ENCODE data around the gene MLH3. TPM values are rescaled to one million over a fixed set of nuclear protein-coding genes. Genes with fewer than 3 reads are reported as not detected.
A peak's percentile ranks its signal among the peaks of the same experiment; 100 is the strongest.

MLH3 gene
- total and polyA plus RNA-seq, 2 experiments from 2014 or later, result 21.7 to 24.4 TPM

- peak in 1 of 2 donors; percentile 50 for DNase-seq (ENCODE audit: low read depth in 1 of 2, low spot score in 1 of 2)
- Histone ChIP-seq H3K36me3 (peaks cover 60% of the 10 kb centered on the region), H3K4me1 (ENCODE audit: low read depth) (peaks cover 9% of the 10 kb centered on the region), H3K27me3 (no peaks in the 10 kb centered on the region), H3K4me3 (no peak overlapping the region), H3K27ac (peak overlapping the region; percentile 74), H3K9me3 (ENCODE audit: low read depth) (no peaks in the 10 kb centered on the region)
- TF ChIP-seq, protein P1, sequence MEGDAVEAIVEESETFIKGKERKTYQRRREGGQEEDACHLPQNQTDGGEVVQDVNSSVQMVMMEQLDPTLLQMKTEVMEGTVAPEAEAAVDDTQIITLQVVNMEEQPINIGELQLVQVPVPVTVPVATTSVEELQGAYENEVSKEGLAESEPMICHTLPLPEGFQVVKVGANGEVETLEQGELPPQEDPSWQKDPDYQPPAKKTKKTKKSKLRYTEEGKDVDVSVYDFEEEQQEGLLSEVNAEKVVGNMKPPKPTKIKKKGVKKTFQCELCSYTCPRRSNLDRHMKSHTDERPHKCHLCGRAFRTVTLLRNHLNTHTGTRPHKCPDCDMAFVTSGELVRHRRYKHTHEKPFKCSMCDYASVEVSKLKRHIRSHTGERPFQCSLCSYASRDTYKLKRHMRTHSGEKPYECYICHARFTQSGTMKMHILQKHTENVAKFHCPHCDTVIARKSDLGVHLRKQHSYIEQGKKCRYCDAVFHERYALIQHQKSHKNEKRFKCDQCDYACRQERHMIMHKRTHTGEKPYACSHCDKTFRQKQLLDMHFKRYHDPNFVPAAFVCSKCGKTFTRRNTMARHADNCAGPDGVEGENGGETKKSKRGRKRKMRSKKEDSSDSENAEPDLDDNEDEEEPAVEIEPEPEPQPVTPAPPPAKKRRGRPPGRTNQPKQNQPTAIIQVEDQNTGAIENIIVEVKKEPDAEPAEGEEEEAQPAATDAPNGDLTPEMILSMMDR (IDR thresholded peaks at IDR 0.05; ENCODE audit: low read depth, low read length), result no peak
These were observed 40.7 kb downstream of the MLH3 start for GRCh38 chr14:75010472-75011093.

DNA sequence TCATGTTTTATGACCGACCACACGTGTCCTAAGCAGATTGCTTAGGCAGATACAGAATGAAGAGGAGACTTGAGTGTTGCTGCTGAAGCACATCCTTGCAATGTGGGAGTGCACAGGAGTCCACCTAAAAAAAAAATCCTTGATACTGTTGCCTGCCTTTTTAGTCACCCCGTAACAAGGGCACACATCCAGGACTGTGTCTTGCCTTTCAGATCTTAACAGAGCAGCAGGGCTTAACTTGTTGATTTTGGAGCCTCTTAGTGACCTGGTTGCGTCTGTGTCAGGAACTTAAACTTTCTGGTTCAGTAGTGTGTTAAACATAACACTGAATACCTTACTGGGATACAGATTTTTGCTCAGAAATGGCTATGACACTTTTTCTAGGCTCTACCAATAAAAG lies 42.1 kb downstream of the MLH3 start:
- no peak for DNase-seq (ENCODE audit: low read depth in 1 of 2, low spot score in 1 of 2)
- H3K36me3 ChIP-seq, result peaks cover 52% of the 10 kb centered on the region
- no peaks in the 10 kb centered on the region for H3K27me3 ChIP-seq
- no peaks in the 10 kb centered on the region for H3K9me3 ChIP-seq (ENCODE audit: low read depth)
- TF ChIP-seq, protein P1 (IDR thresholded peaks at IDR 0.05; ENCODE audit: low read depth, low read length), result no peak
- H3K4me3 ChIP-seq, result no peak overlapping the region
- H3K4me1 ChIP-seq (ENCODE audit: low read depth), result peaks cover 11% of the 10 kb centered on the region
- H3K27ac ChIP-seq, result no peak overlapping the region

DNA sequence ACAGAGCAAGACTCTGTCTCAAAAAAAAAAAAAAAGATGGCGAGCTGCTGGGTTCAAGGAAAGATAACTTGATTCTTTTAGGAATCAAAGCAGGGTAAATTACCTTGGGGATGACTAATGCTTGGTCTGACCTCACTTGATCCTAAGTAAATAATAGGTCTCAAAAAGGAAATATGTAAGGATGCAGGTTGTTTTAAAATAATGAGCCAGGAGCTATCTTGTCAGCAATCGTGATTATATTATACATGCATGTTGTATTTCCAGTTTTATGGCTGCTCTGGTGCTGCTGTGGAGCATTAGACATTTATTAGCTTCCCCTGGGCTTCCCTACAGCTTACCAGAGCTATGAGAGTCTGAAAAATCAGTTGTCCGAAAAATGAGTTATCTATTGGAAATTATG lies 45.9 kb downstream of the MLH3 start:
- Histone ChIP-seq H3K4me1 (ENCODE audit: low read depth) (peaks cover 10% of the 10 kb centered on the region), H3K36me3 (peaks cover 41% of the 10 kb centered on the region), H3K27me3 (no peaks in the 10 kb centered on the region), H3K9me3 (ENCODE audit: low read depth) (no peaks in the 10 kb centered on the region), H3K27ac (no peak overlapping the region), H3K4me3 (no peak overlapping the region)
- TF ChIP-seq, protein P1 (IDR thresholded peaks at IDR 0.05; ENCODE audit: low read depth, low read length), result no peak
- DNase-seq (ENCODE audit: low read depth in 1 of 2, low spot score in 1 of 2), result no peak

- Histone ChIP-seq H3K9me3 (ENCODE audit: low read depth) (no peaks in the 10 kb centered on the region), H3K4me3 (peak overlapping the region; percentile 52), H3K36me3 (peaks cover 32% of the 10 kb centered on the region), H3K4me1 (ENCODE audit: low read depth) (peaks cover 10% of the 10 kb centered on the region), H3K27me3 (no peaks in the 10 kb centered on the region), H3K27ac (peak overlapping the region; percentile 2)
- TF ChIP-seq, protein P1 (IDR thresholded peaks at IDR 0.05; ENCODE audit: low read depth, low read length), result no peak
- no peak for DNase-seq (ENCODE audit: low read depth in 1 of 2, low spot score in 1 of 2)
These were observed 47.8 kb downstream of the MLH3 start for GRCh38 chr14:75003250-75004027.

GRCh38 chr14:75002392-75003249 lies 48.6 kb downstream of the MLH3 start, which contains the start of gene EIF2B2:
EIF2B2 (plus strand) TSS chr14:75002921; CDS start chr14:75002991, 70 bp downstream.
- H3K27me3 ChIP-seq, result no peaks in the 10 kb centered on the region
- TF ChIP-seq, protein P1 (IDR thresholded peaks at IDR 0.05; ENCODE audit: low read depth, low read length), result peak; percentile 18
- DNase-seq (ENCODE audit: low read depth in 1 of 2, low spot score in 1 of 2), result peak; percentile 98
- H3K27ac ChIP-seq, result peak within 1 kb of the TSS; percentile 82
- peaks cover 10% of the 10 kb centered on the region for H3K4me1 ChIP-seq (ENCODE audit: low read depth)
- H3K36me3 ChIP-seq, result peaks cover 26% of the 10 kb centered on the region
- peak within 1 kb of the TSS; percentile 52 for H3K4me3 ChIP-seq
- H3K9me3 ChIP-seq (ENCODE audit: low read depth), result no peaks in the 10 kb centered on the region
